ENCODE data around the gene UBXN10.

DNA sequence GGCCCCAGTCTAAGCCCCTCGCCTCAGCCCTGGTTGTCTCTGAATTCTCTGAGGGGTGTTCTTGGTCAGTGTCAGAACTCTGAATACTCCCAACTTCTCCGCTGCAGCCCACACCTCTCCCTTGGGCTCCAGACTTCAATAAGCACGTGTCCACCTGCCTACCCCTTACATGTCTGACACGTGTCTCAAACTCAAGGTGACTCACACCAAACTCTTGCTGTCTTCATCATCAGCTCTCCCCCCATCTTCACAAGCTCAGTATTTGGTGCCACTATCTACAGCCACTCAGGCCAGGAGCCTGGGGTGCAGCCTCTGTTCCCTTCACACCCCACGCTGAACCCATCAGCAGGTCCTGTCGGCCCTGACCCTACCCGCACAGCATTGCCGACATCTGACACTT is 18.8 kb upstream of the UBXN10 start:
- TF ChIP-seq POLR2A (IDR thresholded peaks at IDR 0.05): no peak
- TF ChIP-seq, protein P1, sequence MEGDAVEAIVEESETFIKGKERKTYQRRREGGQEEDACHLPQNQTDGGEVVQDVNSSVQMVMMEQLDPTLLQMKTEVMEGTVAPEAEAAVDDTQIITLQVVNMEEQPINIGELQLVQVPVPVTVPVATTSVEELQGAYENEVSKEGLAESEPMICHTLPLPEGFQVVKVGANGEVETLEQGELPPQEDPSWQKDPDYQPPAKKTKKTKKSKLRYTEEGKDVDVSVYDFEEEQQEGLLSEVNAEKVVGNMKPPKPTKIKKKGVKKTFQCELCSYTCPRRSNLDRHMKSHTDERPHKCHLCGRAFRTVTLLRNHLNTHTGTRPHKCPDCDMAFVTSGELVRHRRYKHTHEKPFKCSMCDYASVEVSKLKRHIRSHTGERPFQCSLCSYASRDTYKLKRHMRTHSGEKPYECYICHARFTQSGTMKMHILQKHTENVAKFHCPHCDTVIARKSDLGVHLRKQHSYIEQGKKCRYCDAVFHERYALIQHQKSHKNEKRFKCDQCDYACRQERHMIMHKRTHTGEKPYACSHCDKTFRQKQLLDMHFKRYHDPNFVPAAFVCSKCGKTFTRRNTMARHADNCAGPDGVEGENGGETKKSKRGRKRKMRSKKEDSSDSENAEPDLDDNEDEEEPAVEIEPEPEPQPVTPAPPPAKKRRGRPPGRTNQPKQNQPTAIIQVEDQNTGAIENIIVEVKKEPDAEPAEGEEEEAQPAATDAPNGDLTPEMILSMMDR (IDR thresholded peaks at IDR 0.05): no peak
